ENCODE data around the gene GBX1.

GBX1 gene

GRCh38 chr7:151172273-151173141 is 5.0 kb upstream of the GBX1 start:
- peak; percentile 80 to 86 for DNase-seq

DNA sequence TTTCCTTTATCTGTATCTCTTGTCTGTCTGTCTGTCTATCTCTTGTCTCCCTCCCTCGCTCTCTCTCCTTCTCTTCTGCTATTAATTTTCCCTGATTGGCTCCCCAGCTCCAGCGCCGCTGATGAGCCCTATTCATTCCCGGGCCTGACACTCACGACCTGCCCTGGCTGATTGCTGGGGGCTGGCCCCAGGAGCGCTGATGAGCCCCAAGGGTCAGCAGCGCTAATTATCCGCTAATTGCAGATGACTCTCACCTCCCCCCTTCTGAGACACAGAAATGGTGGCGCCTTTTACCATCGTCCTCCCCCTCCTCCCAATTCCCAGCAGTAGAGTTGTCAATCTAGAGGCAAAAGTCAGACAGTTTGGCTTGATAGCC is 1.3 kb upstream of the GBX1 start:
- DNase-seq, result no peak

GRCh38 chr7:151168003-151168786 is 701 bp upstream of the GBX1 start:
- peak; percentile 67 to 68 for DNase-seq

- no peak for DNase-seq
Measured at GRCh38 chr7:151166629-151167196, 781 bp downstream of the GBX1 start.

DNA sequence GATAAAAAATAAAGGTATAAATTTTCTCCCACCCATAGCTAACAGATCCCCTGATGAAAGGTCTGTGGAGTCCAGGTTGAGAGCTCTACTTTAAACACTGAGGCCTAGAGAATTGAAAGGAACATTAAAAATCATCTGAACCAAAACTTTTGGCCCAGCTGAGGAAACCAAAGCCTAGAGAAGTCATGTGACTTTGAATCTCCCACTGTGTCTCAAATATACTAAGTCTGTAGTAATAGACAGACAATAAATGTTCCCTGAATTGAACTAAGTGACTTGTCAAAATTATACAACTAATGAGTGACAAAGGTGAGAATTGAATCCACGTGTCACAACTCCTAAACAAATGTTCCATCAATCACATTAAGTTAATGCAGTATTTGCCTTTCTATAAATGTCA is 5.7 kb downstream of the GBX1 start:
- no peak for DNase-seq

DNA sequence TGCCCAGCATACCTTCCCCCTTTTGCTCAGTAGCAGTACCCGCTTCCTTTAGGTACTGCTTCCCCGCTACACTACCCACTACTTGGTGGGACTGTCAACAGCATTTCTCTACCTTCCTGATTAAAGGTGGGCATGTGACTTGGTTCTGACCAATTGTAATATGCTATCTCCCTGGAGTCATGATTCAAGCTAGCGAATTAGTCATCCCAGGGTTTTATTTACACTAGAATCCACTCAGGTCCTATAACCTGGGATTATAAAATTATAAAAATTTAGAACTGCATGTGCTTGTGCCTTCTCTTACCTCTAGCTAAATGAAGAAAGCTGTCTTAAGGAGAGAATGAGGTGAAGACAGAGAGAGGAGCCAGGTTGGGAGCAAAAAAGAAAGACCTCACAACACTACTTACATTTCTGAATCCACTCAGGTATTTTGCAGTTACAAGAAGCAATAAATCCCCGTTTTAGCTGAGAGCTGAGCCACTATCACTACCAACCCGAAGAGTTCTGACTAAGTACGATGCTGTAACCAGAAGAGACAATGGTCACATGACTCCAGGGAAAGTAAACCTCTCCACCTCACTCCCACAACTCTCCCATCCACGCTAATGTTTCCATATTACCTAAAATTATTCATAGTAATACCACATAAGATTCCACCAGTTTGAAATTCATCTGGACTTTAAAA is 9.7 kb downstream of the GBX1 start:
- no peak for DNase-seq

DNA sequence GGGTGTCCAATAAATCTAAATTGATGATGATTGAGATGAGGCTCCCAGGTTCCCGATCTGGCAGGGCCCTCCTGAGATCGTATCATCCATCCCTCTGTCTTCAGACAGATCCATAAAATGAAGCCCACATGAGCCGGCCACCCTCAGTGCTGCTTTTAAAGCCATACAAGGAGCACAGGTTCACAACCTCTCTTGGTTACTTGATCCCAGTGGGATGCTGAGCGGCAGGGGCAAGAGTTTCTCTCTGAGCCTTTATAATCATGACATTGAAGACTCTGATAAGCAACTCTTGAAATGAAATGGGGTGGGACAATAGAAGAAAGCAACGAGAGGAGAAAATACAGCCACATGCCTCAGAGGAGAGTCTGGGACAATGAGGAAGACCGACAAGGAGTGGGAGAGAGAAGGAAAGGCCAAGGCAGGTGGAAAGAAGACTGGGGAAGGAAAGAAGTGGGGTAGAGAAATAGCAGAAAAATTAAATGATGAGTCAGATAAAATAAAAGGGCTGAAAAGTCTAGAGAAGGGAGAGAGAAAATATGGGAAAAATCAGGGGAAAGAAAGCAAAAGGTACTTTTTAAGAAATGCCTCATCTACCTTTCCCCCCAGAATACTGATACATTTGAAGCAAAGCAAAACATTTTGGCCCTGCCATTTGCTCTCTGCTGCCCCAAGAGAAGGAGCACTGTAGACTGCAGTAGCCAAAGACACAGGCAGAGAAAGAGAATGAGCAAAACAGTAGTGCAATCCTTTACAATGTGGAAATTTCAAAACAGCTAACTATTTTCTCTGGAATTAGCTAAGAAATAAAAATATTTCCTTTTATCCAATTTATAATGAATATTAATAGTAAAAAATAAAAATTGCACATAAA is 14.6 kb downstream of the GBX1 start:
- no peak for DNase-seq

- DNase-seq, result no peak
Measured at GRCh38 chr7:151150388-151150787, 17.1 kb downstream of the GBX1 start.

DNA sequence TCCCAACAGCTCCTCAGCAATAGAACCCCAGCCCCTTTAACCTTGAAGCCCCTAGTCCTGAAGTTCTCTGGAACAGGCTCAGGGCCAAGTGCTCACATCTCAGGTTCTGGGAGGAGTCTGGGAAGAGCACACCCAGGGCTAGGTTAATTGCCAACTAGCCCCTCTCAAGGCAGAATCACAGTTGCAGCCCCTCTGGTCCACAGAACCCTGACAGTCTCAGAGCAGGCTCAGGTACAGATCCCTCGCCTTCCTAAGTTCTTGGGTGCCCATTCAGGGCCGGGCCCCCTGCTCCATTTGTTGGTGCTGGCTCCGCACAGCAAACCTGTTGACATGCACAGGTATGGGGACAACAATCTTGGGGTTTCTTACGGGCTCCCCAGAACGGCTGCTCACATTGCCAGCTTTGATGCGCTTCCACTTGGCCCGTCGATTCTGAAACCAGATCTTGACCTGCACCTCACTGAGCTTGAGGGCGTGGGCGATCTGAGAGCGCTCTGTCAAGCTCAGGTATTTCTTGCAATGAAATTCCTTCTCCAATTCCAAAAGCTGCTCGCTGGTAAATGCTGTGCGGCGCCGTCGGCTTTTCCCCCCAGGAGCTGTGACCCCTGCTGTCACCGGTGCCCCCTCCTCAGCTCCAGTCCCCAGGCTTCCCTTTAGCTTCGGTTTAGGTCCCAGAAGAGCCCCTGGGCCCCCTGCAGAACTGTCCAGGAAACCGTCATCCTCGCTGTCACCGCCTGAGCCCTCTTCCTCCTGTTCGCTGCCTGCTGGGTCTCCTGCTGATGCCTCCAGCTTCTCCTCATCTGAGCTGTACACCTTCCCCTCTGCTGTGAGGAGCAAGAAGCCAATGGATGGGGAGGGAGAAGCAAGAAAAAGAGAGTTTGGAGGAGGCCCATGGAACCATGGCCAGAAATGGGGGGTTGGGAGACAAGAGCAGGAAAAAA is 18.9 kb downstream of the GBX1 start:
- DNase-seq, result no peak

DNA sequence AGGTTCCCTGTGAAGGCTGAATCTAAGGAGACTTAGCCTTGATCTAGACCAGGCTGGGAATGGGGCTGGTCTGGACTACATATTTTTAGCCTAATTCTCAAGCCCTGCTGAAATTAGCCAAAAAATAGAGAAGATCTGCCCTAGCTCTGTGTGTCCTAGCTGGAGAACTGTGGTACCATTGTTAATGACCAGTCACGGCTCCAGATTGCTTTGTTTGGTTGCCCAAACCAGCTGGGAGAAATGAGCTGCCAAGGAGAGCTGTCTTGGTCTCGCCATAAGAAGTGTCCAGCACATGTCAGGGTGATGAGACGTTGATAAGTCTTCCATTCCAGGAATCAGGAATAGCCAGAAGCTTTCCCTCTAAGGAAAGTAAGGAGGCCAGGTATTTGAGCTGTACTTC is 20.7 kb downstream of the GBX1 start:
- no peak for DNase-seq

- DNase-seq, result no peak
Measured at GRCh38 chr7:151144387-151144786, 23.1 kb downstream of the GBX1 start.

- DNase-seq, result no peak
Measured at GRCh38 chr7:151143261-151144015, 24.1 kb downstream of the GBX1 start.

- no peak for DNase-seq
Measured at GRCh38 chr7:151142686-151143040, 24.8 kb downstream of the GBX1 start.

- DNase-seq, result no peak
Measured at GRCh38 chr7:151141855-151142685, 25.4 kb downstream of the GBX1 start.

DNA sequence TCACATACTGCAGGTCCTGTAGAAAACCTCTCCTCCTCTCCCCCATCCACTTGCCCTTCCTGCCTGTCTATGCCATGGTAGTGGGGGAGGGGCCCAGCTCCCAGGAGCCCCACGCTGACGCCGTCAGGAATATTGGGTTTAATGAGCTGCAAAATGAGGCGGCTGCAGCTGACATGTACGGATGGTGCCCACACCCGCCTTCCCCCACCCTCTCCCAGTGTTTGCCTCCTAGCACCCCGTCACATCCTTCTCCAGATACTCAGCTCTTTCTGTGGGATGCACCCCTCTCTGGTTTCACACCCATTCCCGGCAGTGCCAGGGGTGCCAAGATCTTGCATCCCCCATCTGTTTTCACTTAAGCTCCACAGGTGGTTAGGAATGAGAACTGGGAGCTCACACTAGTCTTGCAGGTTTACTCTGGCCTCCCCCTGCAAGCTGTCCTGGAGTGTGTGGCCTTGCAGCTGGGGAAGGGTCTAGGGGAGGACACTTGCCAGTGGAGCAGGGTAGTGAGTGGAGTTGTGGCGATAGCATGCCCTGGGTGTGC is 26.1 kb downstream of the GBX1 start:
- no peak for DNase-seq

GRCh38 chr7:151140826-151141225 is 26.7 kb downstream of the GBX1 start:
- no peak for DNase-seq

GRCh38 chr7:151139791-151140190 is 27.7 kb downstream of the GBX1 start:
- DNase-seq, result no peak

DNA sequence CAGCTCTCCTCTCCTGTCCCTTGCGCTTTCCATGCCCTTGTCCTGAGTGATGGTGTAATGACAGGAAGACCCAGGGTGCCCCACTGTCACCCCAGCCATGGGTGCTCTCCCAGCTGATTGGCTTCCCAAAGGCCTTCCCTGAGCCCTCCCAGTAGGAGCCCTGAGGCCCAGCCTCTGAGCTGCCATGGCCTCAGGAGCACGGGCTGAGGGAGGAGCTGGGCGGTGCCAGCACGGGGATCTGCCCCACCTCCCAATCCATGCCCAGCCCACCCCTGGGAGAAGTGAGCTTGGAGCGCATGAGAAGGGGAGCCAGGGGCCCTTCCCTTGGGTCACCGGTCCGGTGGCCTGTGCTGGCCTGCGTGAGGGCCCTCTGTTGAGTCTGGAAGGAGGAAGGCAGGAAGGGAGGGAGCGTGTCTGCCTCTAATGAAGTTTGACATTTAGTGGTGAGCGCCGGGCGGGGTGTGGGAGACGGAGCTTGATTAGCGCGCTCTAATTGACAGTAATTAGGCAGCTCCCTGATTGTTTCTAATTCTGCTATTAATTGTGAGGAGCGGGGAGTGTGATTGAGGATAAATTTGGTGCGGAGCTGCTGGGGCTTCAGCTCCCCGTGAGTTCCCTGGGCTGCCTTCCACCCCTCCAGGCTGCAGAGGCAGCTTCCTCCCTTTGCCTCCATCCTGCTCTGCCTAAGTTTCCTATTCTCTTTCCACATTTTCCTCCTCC is 28.3 kb downstream of the GBX1 start:
- no peak for DNase-seq

Measured in stimulated activated CD4-positive, alpha-beta T cell treated with anti-CD3 and anti-CD28 coated beads, Interleukin-2, amount 100 ng/mL, for 48 hours (primary cell).